ENCODE results near the gene TEX26.

Gene TEX26

GRCh38 chr13:30932481-30933353, at the start of gene TEX26:
TSS of gene TEX26 (plus strand) at chr13:30932656. CDS start at chr13:30932716, 60 bp downstream.
- no peak for FAIRE-seq
- no peak for DNase-seq (ENCODE audit: low spot score)

- DNase-seq (ENCODE audit: low spot score) (no peak), FAIRE-seq (no peak)
These were observed 49.3 kb upstream of the TEX26 start for GRCh38 chr13:30882996-30883766.

- FAIRE-seq (no peak), DNase-seq (ENCODE audit: low spot score) (no peak)
These were observed 47.9 kb upstream of the TEX26 start for GRCh38 chr13:30884543-30884942.

GRCh38 chr13:30889196-30889690, 43.2 kb upstream of the TEX26 start:
- FAIRE-seq (no peak), DNase-seq (ENCODE audit: low spot score) (no peak)

GRCh38 chr13:30892966-30893365, 39.5 kb upstream of the TEX26 start:
- DNase-seq (ENCODE audit: low spot score) (no peak), FAIRE-seq (no peak)

- FAIRE-seq (no peak), DNase-seq (ENCODE audit: low spot score) (no peak)
These were observed 36.7 kb upstream of the TEX26 start for GRCh38 chr13:30895773-30896172.

- DNase-seq (ENCODE audit: low spot score) = no peak
- FAIRE-seq = no peak
These were observed 34.4 kb upstream of the TEX26 start for GRCh38 chr13:30898070-30898469.

- FAIRE-seq (no peak), DNase-seq (ENCODE audit: low spot score) (no peak)
These were observed 33.7 kb upstream of the TEX26 start for GRCh38 chr13:30898678-30899241.

GRCh38 chr13:30900436-30900835, 32.0 kb upstream of the TEX26 start:
- DNase-seq (ENCODE audit: low spot score) (no peak), FAIRE-seq (no peak)

- DNase-seq (ENCODE audit: low spot score) (no peak), FAIRE-seq (no peak)
These were observed 31.3 kb upstream of the TEX26 start for GRCh38 chr13:30900952-30901749.

GRCh38 chr13:30904043-30904442, 28.4 kb upstream of the TEX26 start:
- DNase-seq (ENCODE audit: low spot score) (no peak), FAIRE-seq (no peak)

- DNase-seq (ENCODE audit: low spot score) (no peak), FAIRE-seq (no peak)
These were observed 26.5 kb upstream of the TEX26 start, which contains the start of gene MEDAG for GRCh38 chr13:30905932-30906383. TSS of gene MEDAG (plus strand) at chr13:30906271. CDS start at chr13:30906516, 245 bp downstream.

GRCh38 chr13:30906411-30907051, 25.9 kb upstream of the TEX26 start:
- FAIRE-seq = no peak
- DNase-seq (ENCODE audit: low spot score) = no peak

- DNase-seq (ENCODE audit: low spot score) = no peak
- FAIRE-seq = no peak
These were observed 25.2 kb upstream of the TEX26 start for GRCh38 chr13:30907121-30907861.

- no peak for FAIRE-seq
These were observed 24.0 kb upstream of the TEX26 start for GRCh38 chr13:30908416-30908980.

GRCh38 chr13:30910676-30911075, 21.8 kb upstream of the TEX26 start:
- DNase-seq (ENCODE audit: low spot score) (no peak), FAIRE-seq (no peak)

More at GRCh38 chr13:30908416-30908980, 24.0 kb upstream of the TEX26 start:
- DNase-seq (ENCODE audit: low spot score) = no peak

- DNase-seq (ENCODE audit: low spot score) (no peak), FAIRE-seq (no peak)
These were observed 16.5 kb upstream of the TEX26 start for GRCh38 chr13:30915691-30916541.

- no peak for DNase-seq (ENCODE audit: low spot score)
- no peak for FAIRE-seq
These were observed 15.5 kb upstream of the TEX26 start for GRCh38 chr13:30916991-30917390.
